AG10803 (cell line): ENCODE measurements around the gene GTPBP6.

ENCODE experiments used
- DNase-seq: peaks from one replicate; pipeline ENCODE4 v3.0.0; 2010; ENCODE audit warnings: low read depth
- H3K4me3 ChIP-seq: 2 replicates; pipeline ENCODE4 v1.5.1; 2011; ENCODE audit warnings: mild to moderate bottlenecking, low read length, control low read depth
- TF ChIP-seq, protein P1 (sequence below): conservative IDR thresholded peaks from 2 replicates; pipeline ENCODE4 v1.5.1; 2011; ENCODE audit warnings: mild to moderate bottlenecking, low read length, control low read depth, inconsistent platforms

GTPBP6 gene

DNA sequence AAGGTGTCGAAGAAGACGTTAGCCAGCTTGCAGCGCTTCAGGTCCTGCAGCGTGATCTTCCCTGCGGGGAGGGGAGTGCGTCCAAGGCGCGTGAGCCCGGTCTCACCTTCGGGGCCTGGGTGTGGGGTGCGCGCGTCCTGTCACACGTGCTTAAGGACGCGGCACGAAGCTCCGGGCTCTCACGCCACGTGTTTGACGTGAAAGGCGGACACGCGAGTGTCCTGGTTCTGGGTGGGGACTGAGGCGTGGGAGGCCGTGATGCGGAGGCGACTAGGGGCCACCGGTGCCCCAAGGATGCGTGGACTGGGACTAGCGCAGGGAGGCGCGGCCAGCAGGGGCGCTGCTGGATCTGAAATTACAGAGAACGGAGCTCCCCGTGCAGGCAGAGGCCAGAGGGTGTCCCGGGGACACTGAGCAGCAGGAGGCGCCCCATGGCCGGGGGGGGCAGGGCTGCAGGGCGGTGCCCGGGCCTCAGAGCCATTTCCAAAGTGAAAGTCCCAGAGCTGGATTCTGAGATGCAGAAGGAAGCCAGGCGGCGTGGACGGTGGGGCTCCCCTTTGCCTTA is 20.3 kb upstream of the GTPBP6 start:
- H3K4me3 ChIP-seq = no peak overlapping the region
- TF ChIP-seq, protein P1, sequence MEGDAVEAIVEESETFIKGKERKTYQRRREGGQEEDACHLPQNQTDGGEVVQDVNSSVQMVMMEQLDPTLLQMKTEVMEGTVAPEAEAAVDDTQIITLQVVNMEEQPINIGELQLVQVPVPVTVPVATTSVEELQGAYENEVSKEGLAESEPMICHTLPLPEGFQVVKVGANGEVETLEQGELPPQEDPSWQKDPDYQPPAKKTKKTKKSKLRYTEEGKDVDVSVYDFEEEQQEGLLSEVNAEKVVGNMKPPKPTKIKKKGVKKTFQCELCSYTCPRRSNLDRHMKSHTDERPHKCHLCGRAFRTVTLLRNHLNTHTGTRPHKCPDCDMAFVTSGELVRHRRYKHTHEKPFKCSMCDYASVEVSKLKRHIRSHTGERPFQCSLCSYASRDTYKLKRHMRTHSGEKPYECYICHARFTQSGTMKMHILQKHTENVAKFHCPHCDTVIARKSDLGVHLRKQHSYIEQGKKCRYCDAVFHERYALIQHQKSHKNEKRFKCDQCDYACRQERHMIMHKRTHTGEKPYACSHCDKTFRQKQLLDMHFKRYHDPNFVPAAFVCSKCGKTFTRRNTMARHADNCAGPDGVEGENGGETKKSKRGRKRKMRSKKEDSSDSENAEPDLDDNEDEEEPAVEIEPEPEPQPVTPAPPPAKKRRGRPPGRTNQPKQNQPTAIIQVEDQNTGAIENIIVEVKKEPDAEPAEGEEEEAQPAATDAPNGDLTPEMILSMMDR = no peak
- DNase-seq = no peak

- H3K4me3 ChIP-seq = no peak overlapping the region
- DNase-seq = no peak
- TF ChIP-seq, protein P1 = no peak
Observed at GRCh38 chrX:338281-338835, 19.8 kb upstream of the GTPBP6 start.

DNA sequence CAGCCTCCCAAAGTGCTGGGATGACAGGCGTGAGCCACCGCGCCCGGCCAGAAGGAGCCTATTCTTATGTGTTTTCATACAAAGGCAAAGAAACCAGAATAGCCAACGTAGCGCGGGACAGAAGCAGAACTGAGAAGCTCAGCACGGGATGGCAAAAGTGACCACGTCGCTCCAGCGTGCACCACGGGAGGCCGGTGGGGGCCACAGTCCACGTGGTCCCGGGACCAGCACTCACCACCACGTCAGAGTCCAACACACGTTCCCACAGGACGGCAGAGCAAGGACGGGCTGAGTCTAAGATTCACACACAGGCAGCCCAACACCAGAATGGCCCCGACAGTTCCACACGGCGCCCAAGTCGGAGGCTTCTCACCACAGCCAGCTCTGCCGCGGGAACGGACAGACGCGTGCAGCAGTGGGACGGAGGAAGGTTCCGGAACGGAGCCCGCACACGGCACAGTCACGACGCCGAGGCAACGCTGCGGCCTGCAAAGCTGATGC is 18.8 kb upstream of the GTPBP6 start:
- TF ChIP-seq, protein P1 = no peak
- DNase-seq = no peak
- H3K4me3 ChIP-seq = no peak overlapping the region

DNA sequence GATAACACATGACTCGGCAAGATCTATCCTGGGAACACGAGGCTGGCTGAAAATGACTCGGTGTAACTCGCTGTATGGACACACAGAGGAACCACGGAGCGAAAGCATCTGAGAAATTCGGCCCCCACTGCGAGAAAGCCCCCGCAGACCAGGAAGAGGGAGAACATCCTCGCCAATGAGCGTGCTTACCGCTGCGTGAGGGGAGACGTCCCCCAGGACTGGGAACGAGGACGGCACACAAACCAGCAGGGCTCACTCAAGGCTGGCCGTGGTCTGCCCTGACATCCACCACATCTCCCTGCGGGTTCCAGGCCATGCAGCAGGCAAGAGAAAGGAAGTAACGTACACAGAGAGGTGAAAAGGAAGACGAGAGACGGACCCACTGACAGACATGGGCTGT is 17.6 kb upstream of the GTPBP6 start:
- DNase-seq = no peak
- TF ChIP-seq, protein P1 = no peak
- no peak overlapping the region for H3K4me3 ChIP-seq

DNA sequence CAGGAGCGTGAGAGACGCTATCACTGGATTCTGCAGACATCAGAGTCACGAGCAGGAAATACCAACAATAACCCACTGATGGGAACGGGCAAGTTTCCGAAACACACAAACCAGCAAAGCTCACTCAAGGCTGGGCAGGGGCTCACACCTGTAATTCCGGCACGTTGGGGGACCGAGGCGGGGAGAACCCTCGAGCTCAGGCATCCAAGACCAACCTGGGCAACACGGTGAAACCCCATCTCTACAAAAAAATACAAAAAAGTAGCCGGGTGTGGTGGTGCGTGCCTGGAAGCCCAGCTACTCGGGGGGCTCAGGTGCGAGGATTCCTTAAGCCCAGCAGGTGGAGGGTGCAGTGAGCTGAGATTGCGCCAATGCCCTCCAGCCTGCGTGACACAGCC is 17.2 kb upstream of the GTPBP6 start:
- DNase-seq = no peak
- TF ChIP-seq, protein P1 = no peak
- no peak overlapping the region for H3K4me3 ChIP-seq

DNA sequence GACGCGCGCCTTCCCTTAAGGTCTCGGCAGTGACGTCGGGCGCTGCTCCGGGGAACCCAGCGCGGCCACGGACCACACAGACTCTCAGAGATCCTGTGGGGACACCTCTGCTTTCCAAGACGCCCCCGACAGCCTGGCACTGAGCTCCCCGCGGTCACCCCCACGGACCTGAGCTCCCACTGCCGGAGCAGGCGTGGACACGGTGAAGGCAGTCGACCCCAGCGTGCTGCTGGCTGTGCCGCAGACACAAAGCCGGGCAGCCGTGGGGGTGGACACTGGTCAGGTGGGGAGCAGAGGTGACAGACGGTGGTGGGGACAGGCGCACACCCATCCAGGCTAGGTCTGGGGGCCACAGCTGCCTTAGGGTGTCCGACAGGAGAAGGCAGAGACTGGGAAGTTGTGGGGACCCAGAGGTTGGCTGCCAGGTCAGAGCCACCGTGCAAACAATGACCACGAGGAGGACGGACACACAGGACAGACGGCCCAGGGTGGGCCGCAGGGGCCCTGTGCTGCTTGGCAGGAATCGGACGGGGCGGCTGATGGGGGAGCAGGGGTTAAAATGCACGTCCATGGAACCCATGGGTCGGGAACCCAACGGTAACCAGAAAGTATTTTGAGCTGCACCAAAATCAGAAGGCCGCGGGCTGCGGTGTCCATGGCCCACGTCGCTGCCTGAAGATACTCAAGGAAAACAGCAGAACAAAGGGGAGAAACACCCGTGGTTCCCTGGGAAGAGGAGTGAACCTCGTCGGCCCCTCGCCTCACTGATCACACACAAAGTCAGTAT is 16.6 kb upstream of the GTPBP6 start:
- TF ChIP-seq, protein P1 = no peak
- no peak overlapping the region for H3K4me3 ChIP-seq
- DNase-seq = no peak
